HL-60 (cell line): ENCODE data around the gene INSRR.

Experiments used
- CTCF ChIP-seq: IDR thresholded peaks from one replicate; pipeline ENCODE4 v1.5.1; 2011; ENCODE audit warnings: low read length, control low read depth, inconsistent platforms; ENCODE audit not compliant: insufficient read depth
- GABPA ChIP-seq: IDR thresholded peaks from 2 replicates; pipeline ENCODE4 v1.6.1; 2012; ENCODE audit warnings: low read depth
- POLR2AphosphoS5 ChIP-seq: IDR thresholded peaks from 2 replicates; pipeline ENCODE4 v1.6.1; 2012; ENCODE audit warnings: low read depth
- REST ChIP-seq: IDR thresholded peaks from 2 replicates; pipeline ENCODE4 v1.6.1; 2012; ENCODE audit warnings: low read depth; ENCODE audit not compliant: insufficient replicate concordance
- SPI1 ChIP-seq: IDR thresholded peaks from 2 replicates; pipeline ENCODE4 v1.6.1; 2012; ENCODE audit warnings: low read depth, mild to moderate bottlenecking, borderline replicate concordance

DNA sequence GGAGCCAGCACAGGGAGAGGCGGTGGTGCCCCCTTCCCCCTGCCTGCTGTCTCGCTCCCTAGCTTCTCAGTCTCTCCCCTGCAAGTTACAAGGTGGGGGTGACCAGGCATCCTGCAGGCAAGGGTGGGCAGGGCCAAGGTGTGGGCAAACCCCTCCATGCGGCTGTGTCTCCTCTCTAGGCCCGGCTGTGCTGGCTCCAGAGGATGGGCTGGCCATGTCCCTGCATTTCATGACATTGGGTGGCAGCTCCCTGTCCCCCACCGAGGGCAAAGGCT is 16.4 kb upstream of the INSRR start:
- TF ChIP-seq CTCF (no peak), REST (no peak), GABPA (no peak), POLR2AphosphoS5 (no peak), SPI1 (no peak)
